B cell (primary cell): Measurements from ENCODE around the gene NCSTN. TPM values are rescaled to one million over a fixed set of nuclear protein-coding genes. Genes with fewer than 3 reads are reported as not detected.

ENCODE experiments used
- ATAC-seq: fragments of 200-7000 bp; cut with Tn5 transposase; one replicate; pipeline ENCODE4 v1.10.0; 2021; ENCODE audit warnings: low read depth, mild to moderate bottlenecking, moderate number of reproducible peaks, moderate library complexity
- CTCF ChIA-PET: fragments of 350-600 bp; sonication (Branson Sonifier 250); formaldehyde crosslinking; loops from one replicate; lab custom pipeline; 2021; ENCODE audit warnings: antibody characterized with exemption, inconsistent platforms; lab: Charles Lee
- POLR2A ChIA-PET: fragments of 350-600 bp; sonication (Branson Sonifier 250); formaldehyde crosslinking; loops from one replicate; lab custom pipeline; 2021; ENCODE audit warnings: antibody characterized with exemption; lab: Charles Lee
- DNase-seq: peaks from one replicate; pipeline ENCODE4 v3.0.0; 2013
- H2AFZ ChIP-seq: 2 replicates; pipeline ENCODE4 v1.6.1; 2012; ENCODE audit warnings: mild to moderate bottlenecking, low read depth, low read length; ENCODE audit not compliant: insufficient read depth, poor library complexity, severe bottlenecking
- H3K27ac ChIP-seq, 2 donors: 1 replicate in 1 of 2; 2 replicates in 1 of 2; pipeline ENCODE4 v1.5.1; 2012 to 2013; ENCODE audit warnings: low read length in 2 of 2, mild to moderate bottlenecking in 2 of 2, moderate library complexity in 1 of 2
- H3K27me3 ChIP-seq, 4 experiments: fragments of 200-600 bp in 1 of 4; sonication (generic) in 1 of 4; replicated peaks in 1 of 4; 1 replicate in 2 of 4; 2 replicates in 2 of 4; pipeline versions ENCODE4 v1.6.1 to v1.7.0; 2013 to 2016; ENCODE audit warnings: low read length in 3 of 4, mild to moderate bottlenecking in 2 of 4, mixed read lengths in 1 of 4, moderate library complexity in 1 of 4; ENCODE audit not compliant: insufficient read depth in 4 of 4, control insufficient read depth in 3 of 4; ENCODE audit errors: control extremely low read depth in 1 of 4
- H3K36me3 ChIP-seq, 2 experiments: replicated peaks in 1 of 2; 1 replicate in 1 of 2; 2 replicates in 1 of 2; pipeline versions ENCODE4 v1.6.1 to v1.7.1; 2013; ENCODE audit warnings: low read length in 1 of 2; ENCODE audit not compliant: insufficient read depth in 2 of 2, control insufficient read depth in 1 of 2; ENCODE audit errors: control extremely low read depth in 1 of 2, extremely low read depth in 1 of 2
- H3K4me1 ChIP-seq, 2 donors: fragments of 200-600 bp in 1 of 2; sonication (generic) in 1 of 2; 1 replicate in 1 of 2; 2 replicates in 1 of 2; pipeline versions ENCODE4 v1.5.1 to v1.6.1; 2013 to 2017; ENCODE audit warnings: low read length in 2 of 2; ENCODE audit not compliant: control insufficient read depth in 2 of 2, insufficient read depth in 2 of 2
- H3K4me2 ChIP-seq: replicated peaks from 2 replicates; pipeline ENCODE3; 2012; ENCODE audit warnings: mild to moderate bottlenecking, low read depth, low read length; ENCODE audit not compliant: poor library complexity, severe bottlenecking
- H3K4me3 ChIP-seq, 5 experiments: fragments of 200-600 bp in 1 of 5; sonication (generic) in 1 of 5; 1 replicate in 3 of 5; 2 replicates in 2 of 5; pipeline versions ENCODE4 v1.5.1 to v1.7.0; 2011 to 2016; ENCODE audit warnings: low read length in 4 of 5, mild to moderate bottlenecking in 4 of 5, low read depth in 2 of 5, control low read depth in 1 of 5, moderate library complexity in 1 of 5; ENCODE audit not compliant: insufficient read depth in 1 of 5; ENCODE audit errors: control extremely low read depth in 1 of 5, extremely low read depth in 1 of 5
- H3K79me2 ChIP-seq: fragments of 200-600 bp; sonication (generic); one replicate; pipeline ENCODE4 v1.6.0; 2016; ENCODE audit warnings: low read length; ENCODE audit not compliant: control insufficient read depth, insufficient read depth
- H3K9ac ChIP-seq: fragments of 200-600 bp; sonication (generic); 2 replicates; pipeline ENCODE4 v1.6.1; 2017; ENCODE audit warnings: mild to moderate bottlenecking, low read length, moderate library complexity
- H3K9me3 ChIP-seq, 3 donors: one replicate each; pipeline versions ENCODE4 v1.6.1 to v1.7.1; 2013; ENCODE audit warnings: low read length in 2 of 3; ENCODE audit not compliant: control insufficient read depth in 2 of 3, insufficient read depth in 1 of 3; ENCODE audit errors: control extremely low read depth in 1 of 3
- H4K20me1 ChIP-seq: 2 replicates; pipeline ENCODE4 v1.6.0; 2012; ENCODE audit warnings: mild to moderate bottlenecking, low read length; ENCODE audit not compliant: insufficient read depth, control insufficient read depth, poor library complexity, severe bottlenecking
- H3K27ac Mint-ChIP-seq: one replicate; pipeline ENCODE4 v1.8.0; 2021; ENCODE audit warnings: mixed read lengths
- H3K27me3 Mint-ChIP-seq: one replicate; pipeline ENCODE4 v1.8.0; 2021; ENCODE audit warnings: mixed read lengths
- H3K4me1 Mint-ChIP-seq: one replicate; pipeline ENCODE4 v1.8.0; 2021; ENCODE audit warnings: mixed read lengths
- H3K4me3 Mint-ChIP-seq: one replicate; pipeline ENCODE4 v1.8.0; 2021; ENCODE audit warnings: mixed read lengths
- H3K9me3 Mint-ChIP-seq: one replicate; pipeline ENCODE4 v1.8.0; 2022; ENCODE audit warnings: mixed read lengths; ENCODE audit not compliant: insufficient read depth
- EZH2 ChIP-seq: IDR thresholded peaks from 2 replicates; pipeline ENCODE4 v1.6.1; 2012; ENCODE audit warnings: borderline replicate concordance, low read depth, mild to moderate bottlenecking, moderate library complexity, low read length; ENCODE audit not compliant: insufficient read depth, poor library complexity, severe bottlenecking
- WGBS: methylation state at CpG from one replicate; pipeline ENCODE4 v1.1.5; 2013; ENCODE audit warnings: missing lambda C conversion rate; ENCODE audit not compliant: insufficient coverage; 5-methylcytosine and 5-hydroxymethylcytosine counted together
- intact Hi-C: fragments of 100-400 bp; cut with micrococcal nuclease; formaldehyde crosslinking; loops from one replicate; pipeline ENCODE4 v1.10.0; 2022
- polyA plus RNA-seq: library from polyadenylated mRNA; depleted of rRNA; stranded (reverse); fragments of >200 nt; gene quantifications from 2 replicates; pipeline ENCODE4 v1.2.3, GENCODE V29; 2012
- total RNA-seq, 2 donors: library from RNA; stranded (reverse); fragments of 120-200 nt in 1 of 2; gene quantifications; 1 replicate in 1 of 2; 2 replicates in 1 of 2; pipeline versions ENCODE4 v1.2.3 to v1.2.4, GENCODE V29; 2013 to 2022
- TF ChIP-seq, protein P1 (sequence below): fragments of 200-600 bp; IDR thresholded peaks from one replicate; pipeline ENCODE4 v1.8.0; 2022; ENCODE audit warnings: antibody characterized with exemption, mild to moderate bottlenecking

Gene NCSTN
- total and polyA plus RNA-seq, 2 donors (not counting 1 experiment from before 2014, with no cell fraction given): 95.1 to 110 TPM

DNA sequence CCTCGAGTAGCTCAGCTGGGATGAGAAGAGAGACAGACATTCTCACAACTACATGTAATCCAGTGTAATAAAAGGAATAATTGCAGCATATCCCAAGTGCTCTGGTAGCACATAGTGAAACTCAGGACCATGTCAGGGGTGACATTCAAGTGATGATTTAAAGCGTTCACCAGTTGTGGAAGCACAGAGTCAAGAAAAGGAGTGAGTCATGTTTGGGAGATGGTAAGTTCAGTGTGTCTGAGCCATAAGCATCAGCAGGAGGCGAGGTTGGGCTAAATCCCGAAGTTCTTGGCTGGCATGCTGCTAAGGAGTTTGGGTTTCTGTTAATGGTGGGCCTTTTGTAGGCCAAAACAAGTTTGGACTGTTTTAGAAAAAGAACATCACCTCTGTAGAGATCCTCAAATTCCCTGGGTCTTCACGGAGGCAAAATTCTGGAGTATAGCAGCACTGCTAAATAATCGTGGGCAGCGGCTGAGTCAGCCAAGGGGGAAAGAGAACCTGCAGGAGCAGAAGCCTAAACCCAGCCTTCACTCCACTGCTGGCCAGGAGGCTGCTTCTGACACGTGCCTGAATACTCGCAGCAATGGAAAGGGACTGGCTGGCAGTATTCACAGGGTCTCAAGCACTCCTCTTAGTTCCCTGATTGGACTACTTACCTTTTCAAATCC lies 16.5 kb downstream of the NCSTN start:
- H3K4me1 Mint-ChIP-seq: no peaks in the 10 kb centered on the region
- ATAC-seq (no peak), DNase-seq (no peak)
- H3K9me3 Mint-ChIP-seq: no peaks in the 10 kb centered on the region
- no peaks in the 10 kb centered on the region for H3K79me2 ChIP-seq
- no peak for TF ChIP-seq EZH2
- TF ChIP-seq, protein P1, sequence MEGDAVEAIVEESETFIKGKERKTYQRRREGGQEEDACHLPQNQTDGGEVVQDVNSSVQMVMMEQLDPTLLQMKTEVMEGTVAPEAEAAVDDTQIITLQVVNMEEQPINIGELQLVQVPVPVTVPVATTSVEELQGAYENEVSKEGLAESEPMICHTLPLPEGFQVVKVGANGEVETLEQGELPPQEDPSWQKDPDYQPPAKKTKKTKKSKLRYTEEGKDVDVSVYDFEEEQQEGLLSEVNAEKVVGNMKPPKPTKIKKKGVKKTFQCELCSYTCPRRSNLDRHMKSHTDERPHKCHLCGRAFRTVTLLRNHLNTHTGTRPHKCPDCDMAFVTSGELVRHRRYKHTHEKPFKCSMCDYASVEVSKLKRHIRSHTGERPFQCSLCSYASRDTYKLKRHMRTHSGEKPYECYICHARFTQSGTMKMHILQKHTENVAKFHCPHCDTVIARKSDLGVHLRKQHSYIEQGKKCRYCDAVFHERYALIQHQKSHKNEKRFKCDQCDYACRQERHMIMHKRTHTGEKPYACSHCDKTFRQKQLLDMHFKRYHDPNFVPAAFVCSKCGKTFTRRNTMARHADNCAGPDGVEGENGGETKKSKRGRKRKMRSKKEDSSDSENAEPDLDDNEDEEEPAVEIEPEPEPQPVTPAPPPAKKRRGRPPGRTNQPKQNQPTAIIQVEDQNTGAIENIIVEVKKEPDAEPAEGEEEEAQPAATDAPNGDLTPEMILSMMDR: no peak
- H3K4me1 ChIP-seq: no peaks in the 10 kb centered on the region
- H3K9ac ChIP-seq: no peak overlapping the region
- no peaks in the 10 kb centered on the region for H3K9me3 ChIP-seq
- H3K27ac ChIP-seq: no peak overlapping the region
- no peaks in the 10 kb centered on the region for H4K20me1 ChIP-seq
- H2AFZ ChIP-seq: no peak overlapping the region
- no peak overlapping the region for H3K27ac Mint-ChIP-seq
- H3K36me3 ChIP-seq: peaks cover under 1 to 49% of the 10 kb centered on the region in 2 experiments
- POLR2A ChIA-PET: no interaction called here
- no peaks in the 10 kb centered on the region for H3K27me3 Mint-ChIP-seq
- no peak overlapping the region for H3K4me3 ChIP-seq
- intact Hi-C loops: no loop called here
- no peaks in the 10 kb centered on the region for H3K27me3 ChIP-seq
- H3K4me3 Mint-ChIP-seq: no peak overlapping the region
- CTCF ChIA-PET: interaction anchor here (0.9 kb wide), 1 partner anchor 68 kb away, joined by 3 read pairs; no protein-coding TSS in a partner anchor
- 97% methylated on average over 6 of the region's 9 CpGs for WGBS
- no peak overlapping the region for H3K4me2 ChIP-seq

DNA sequence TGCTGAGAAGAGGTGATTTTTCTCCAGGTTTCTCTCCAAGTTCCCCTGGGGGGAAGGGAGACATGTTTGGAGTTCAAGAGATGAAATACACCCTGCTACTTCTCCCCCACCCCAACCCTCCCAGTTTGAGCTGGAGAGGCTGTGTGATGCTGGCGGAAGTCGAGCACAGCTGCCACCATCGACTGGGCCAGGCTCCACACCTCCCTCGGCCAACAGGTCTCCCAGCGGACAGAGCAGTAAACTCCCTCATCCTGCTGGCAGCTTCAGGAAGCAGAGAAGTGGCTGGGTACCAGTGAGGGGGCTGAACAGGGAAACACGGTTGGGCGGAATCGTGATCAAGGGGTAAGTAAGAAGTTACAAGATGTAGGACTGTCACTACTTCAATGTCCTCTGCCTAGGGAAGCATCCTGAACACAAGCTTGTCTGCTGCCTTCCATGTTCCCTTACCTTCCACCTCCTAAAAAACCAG lies 17.1 kb downstream of the NCSTN start:
- Mint-ChIP-seq H3K27ac (no peak overlapping the region), H3K4me3 (no peak overlapping the region), H3K27me3 (no peaks in the 10 kb centered on the region), H3K4me1 (no peaks in the 10 kb centered on the region), H3K9me3 (no peaks in the 10 kb centered on the region)
- Histone ChIP-seq H2AFZ (no peak overlapping the region), H3K4me1 (no peaks in the 10 kb centered on the region), H3K27ac (no peak overlapping the region), H3K27me3 (no peaks in the 10 kb centered on the region), H3K9me3 (no peaks in the 10 kb centered on the region), H4K20me1 (no peaks in the 10 kb centered on the region), H3K4me3 (no peak overlapping the region), H3K79me2 (no peaks in the 10 kb centered on the region), H3K4me2 (no peak overlapping the region), H3K9ac (no peak overlapping the region), H3K36me3 (peaks cover 0 to 43% of the 10 kb centered on the region in 2 experiments)
- TF ChIP-seq, protein P1: no peak
- no peak for TF ChIP-seq EZH2
- intact Hi-C loops: no loop called here
- DNase-seq (no peak), ATAC-seq (no peak)
- 100% methylated on average over 4 of the region's 8 CpGs for WGBS
- ChIA-PET POLR2A (no interaction called here), CTCF (interaction anchor here (0.6 to 0.9 kb wide), 2 partner anchors 16 to 68 kb away, joined by 3 to 4 read pairs; no protein-coding TSS in a partner anchor)
